Right cardiac atrium (tissue), 5 donors: ENCODE data around the gene TPM4. TPM values are rescaled to one million over a fixed set of nuclear protein-coding genes. Genes with fewer than 3 reads are reported as not detected.

ENCODE experiments used
- ATAC-seq, 2 donors: fragments of 200-7000 bp; cut with Tn5 transposase; one replicate each; pipeline versions ENCODE4 v1.8.0 to v1.9.1; 2020; ENCODE audit warnings: moderate library complexity in 2 of 2, mild to moderate bottlenecking in 1 of 2
- DNase-seq, 3 donors: peaks; one replicate each; pipeline ENCODE4 v3.0.0-alpha.2; 2020
- H3K27ac ChIP-seq: one replicate; pipeline ENCODE4 v1.5.1; 2013; ENCODE audit warnings: mild to moderate bottlenecking, low read length, control low read depth, moderate library complexity
- H3K27me3 ChIP-seq: one replicate; pipeline ENCODE4 v1.6.1; 2013; ENCODE audit not compliant: control insufficient read depth, insufficient read depth
- H3K4me1 ChIP-seq: one replicate; pipeline ENCODE4 v1.6.1; 2013; ENCODE audit warnings: low read length; ENCODE audit not compliant: control insufficient read depth, insufficient read depth
- H3K4me3 ChIP-seq: one replicate; pipeline ENCODE4 v1.5.1; 2013; ENCODE audit warnings: low read length, control low read depth
- H3K9me3 ChIP-seq: one replicate; pipeline ENCODE4 v1.6.1; 2013; ENCODE audit warnings: low read length; ENCODE audit not compliant: control insufficient read depth
- WGBS: extraction: QIAGEN DNeasy Blood & Tissue Kit; methylation state at CpG from one replicate; pipeline ENCODE4 v1.1.7; 2013; 5-methylcytosine and 5-hydroxymethylcytosine counted together
- intact Hi-C, 4 donors: fragments of 100-400 bp; cut with DNase I; formaldehyde crosslinking; loops; one replicate each; pipeline versions ENCODE4 v1.11.0 to v1.14.0; 2022 to 2023
- polyA plus RNA-seq: library from polyadenylated mRNA; stranded (reverse); fragments of 200-250 nt; gene quantifications from one replicate; pipeline ENCODE4 v1.2.3, GENCODE V29; 2013
- total RNA-seq, 4 donors: library from RNA; stranded (reverse); fragmentation: NEBNext Ultra II Directional; extraction: Animal tissue kit (Norgen Biotek cat#: 25700); gene quantifications; one replicate each; pipeline ENCODE4 v1.2.1, GENCODE V29; 2021
- donor health status: healthy with polysubstance abuse.
- donor health status: DM: no; HTN: yes; CAD: no.
- donor health status: DM: no; HTN: no; CAD: no.
- donor health status: DM: no; HTN: yes; CAD: no; lungs with severe emphysema.
- donor health status: DM: yes; HTN: yes; CAD: no.

TPM4 gene
- total and polyA plus RNA-seq, 5 donors: 87.7 to 226 (median 135) TPM

GRCh38 chr19:16034958-16035560, 41.2 kb upstream of the TPM4 start:
- ATAC-seq (no peak), DNase-seq (peak in 1 of 3 donors; percentile 11)
- intact Hi-C loops: no loop called here
- 74% methylated on average over 17 of the region's 17 CpGs for WGBS
- Histone ChIP-seq H3K4me3 (no peak overlapping the region), H3K27me3 (no peaks in the 10 kb centered on the region), H3K9me3 (no peaks in the 10 kb centered on the region), H3K4me1 (no peaks in the 10 kb centered on the region), H3K27ac (no peak overlapping the region)

GRCh38 chr19:16035601-16036297, 40.5 kb upstream of the TPM4 start:
- no peak for ATAC-seq
- no peaks in the 10 kb centered on the region for H3K9me3 ChIP-seq
- 87% methylated on average over 28 of the region's 28 CpGs for WGBS
- DNase-seq: peak in 1 of 3 donors; percentile 13
- no peak overlapping the region for H3K27ac ChIP-seq
- no peak overlapping the region for H3K4me3 ChIP-seq
- H3K4me1 ChIP-seq: no peaks in the 10 kb centered on the region
- intact Hi-C loops: no loop called here
- H3K27me3 ChIP-seq: no peaks in the 10 kb centered on the region

GRCh38 chr19:16036397-16036925, 39.8 kb upstream of the TPM4 start:
- ATAC-seq (no peak), DNase-seq (no peak)
- intact Hi-C loops: no loop called here
- Histone ChIP-seq H3K4me3 (no peak overlapping the region), H3K27me3 (no peaks in the 10 kb centered on the region), H3K4me1 (no peaks in the 10 kb centered on the region), H3K27ac (no peak overlapping the region), H3K9me3 (no peaks in the 10 kb centered on the region)
- WGBS: 83% methylated on average over 10 of the region's 10 CpGs

GRCh38 chr19:16036941-16037340, 39.4 kb upstream of the TPM4 start:
- Histone ChIP-seq H3K27me3 (no peaks in the 10 kb centered on the region), H3K9me3 (no peaks in the 10 kb centered on the region), H3K4me3 (no peak overlapping the region), H3K27ac (no peak overlapping the region), H3K4me1 (no peaks in the 10 kb centered on the region)
- ATAC-seq (no peak), DNase-seq (no peak)
- intact Hi-C loops: no loop called here
- WGBS: 76% methylated on average over 11 of the region's 11 CpGs

GRCh38 chr19:16037424-16038195, 38.7 kb upstream of the TPM4 start:
- WGBS: 69% methylated on average over 17 of the region's 17 CpGs

GRCh38 chr19:16038196-16038695, 38.0 kb upstream of the TPM4 start:
- no peak overlapping the region for H3K27ac ChIP-seq
- H3K4me3 ChIP-seq: no peak overlapping the region
- no peaks in the 10 kb centered on the region for H3K9me3 ChIP-seq
- DNase-seq: no peak
- H3K27me3 ChIP-seq: no peaks in the 10 kb centered on the region
- H3K4me1 ChIP-seq: no peaks in the 10 kb centered on the region
- intact Hi-C loops: no loop called here
- 76% methylated on average over 5 of the region's 5 CpGs for WGBS
- no peak for ATAC-seq

More at GRCh38 chr19:16037424-16038195, 38.7 kb upstream of the TPM4 start:
- Histone ChIP-seq H3K4me1 (no peaks in the 10 kb centered on the region), H3K27me3 (no peaks in the 10 kb centered on the region), H3K9me3 (no peaks in the 10 kb centered on the region), H3K4me3 (no peak overlapping the region), H3K27ac (no peak overlapping the region)
- ATAC-seq (no peak), DNase-seq (no peak)
- intact Hi-C loops: no loop called here

GRCh38 chr19:16039081-16039480, 37.2 kb upstream of the TPM4 start:
- no peak for DNase-seq
- intact Hi-C loops: no loop called here
- WGBS: 86% methylated on average over 18 of the region's 18 CpGs
- Histone ChIP-seq H3K9me3 (no peaks in the 10 kb centered on the region), H3K4me1 (no peaks in the 10 kb centered on the region), H3K27me3 (no peaks in the 10 kb centered on the region), H3K4me3 (no peak overlapping the region), H3K27ac (no peak overlapping the region)
- no peak for ATAC-seq

- Histone ChIP-seq H3K4me1 (no peaks in the 10 kb centered on the region), H3K27ac (no peak overlapping the region), H3K9me3 (no peaks in the 10 kb centered on the region), H3K27me3 (no peaks in the 10 kb centered on the region), H3K4me3 (no peak overlapping the region)
- DNase-seq (no peak), ATAC-seq (no peak)
- 89% methylated on average over 5 of the region's 5 CpGs for WGBS
- intact Hi-C loops: no loop called here
Measured at GRCh38 chr19:16039545-16039944, 36.8 kb upstream of the TPM4 start.

GRCh38 chr19:16040642-16041041, 35.7 kb upstream of the TPM4 start:
- ATAC-seq (peak in 1 of 2 donors; percentile 42), DNase-seq (no peak)
- 51% methylated on average over 6 of the region's 6 CpGs for WGBS
- H3K9me3 ChIP-seq: no peaks in the 10 kb centered on the region
- no peaks in the 10 kb centered on the region for H3K4me1 ChIP-seq
- H3K27me3 ChIP-seq: no peaks in the 10 kb centered on the region
- intact Hi-C loops: loop anchor here (1.0 to 5.0 kb wide), 4 partner anchors 137 to 142 kb away; no protein-coding TSS in a partner anchor
- H3K4me3 ChIP-seq: no peak overlapping the region
- no peak overlapping the region for H3K27ac ChIP-seq

- Histone ChIP-seq H3K4me3 (no peak overlapping the region), H3K27ac (no peak overlapping the region)
- 11% methylated on average over 26 of the region's 26 CpGs for WGBS
Measured at GRCh38 chr19:16041299-16041990, 34.9 kb upstream of the TPM4 start.

More at GRCh38 chr19:16041299-16041990, 34.9 kb upstream of the TPM4 start:
- DNase-seq (peak; percentile 85 to 93 (median 93)), ATAC-seq (peak; percentile 93 to 94)
- Histone ChIP-seq H3K4me1 (no peaks in the 10 kb centered on the region), H3K27me3 (no peaks in the 10 kb centered on the region), H3K9me3 (no peaks in the 10 kb centered on the region)
- intact Hi-C loops: loop anchor here (1.0 to 5.0 kb wide), 4 partner anchors 136 to 141 kb away; no protein-coding TSS in a partner anchor
